Measurements from ENCODE around the gene HTRA3. TPM values are rescaled to one million over a fixed set of nuclear protein-coding genes. Genes with fewer than 3 reads are reported as not detected.
"Not testable (repeated sequence)": the region's sequence is repeated elsewhere in the genome, so short reads cannot be mapped to it uniquely, and the experiment has no call there.

HTRA3 gene
- total and polyA plus RNA-seq, 4 donors: 0.36 to 1.2 (median 1.1) TPM

GRCh38 chr4:8346838-8347605 is 77.5 kb downstream of the HTRA3 start:
- Histone ChIP-seq H3K4me1 (ENCODE audit: control insufficient read depth in 4 of 4, insufficient read depth in 4 of 4, low read length in 3 of 4) (no peaks in the 10 kb centered on the region), H3K36me3 (ENCODE audit: control insufficient read depth in 4 of 4, insufficient read depth in 3 of 4, low read depth in 1 of 4, low read length in 3 of 4) (no peaks in the 10 kb centered on the region), H3K27me3 (ENCODE audit: control insufficient read depth in 4 of 4, insufficient read depth in 4 of 4, low read length in 3 of 4) (no peaks in the 10 kb centered on the region), H3K9me3 (ENCODE audit: control insufficient read depth in 4 of 4, low read length in 3 of 4) (no peaks in the 10 kb centered on the region), H3K27ac (ENCODE audit: low read depth in 1 of 2, low read length in 2 of 2) (no peak overlapping the region), H3K9ac (ENCODE audit: low read depth in 1 of 2, low read length in 2 of 2) (no peak overlapping the region), H3K4me3 (ENCODE audit: low read depth in 1 of 3, low read length in 3 of 3) (no peak overlapping the region)
- 46% methylated on average over 16 of the region's 16 CpGs for WGBS
- no peak for DNase-seq (ENCODE audit: low spot score)
- TF ChIP-seq ATF3 (IDR thresholded peaks at IDR 0.05) (no peak), HNF4G (IDR thresholded peaks at IDR 0.05) (no peak), CTCF (IDR thresholded peaks at IDR 0.05; ENCODE audit: low read depth, low read length, missing input control) (no peak), HNF4A (conservative IDR thresholded peaks at IDR 0.05) (no peak), GABPA (IDR thresholded peaks at IDR 0.05 in 1 of 2, conservative IDR thresholded peaks at IDR 0.05 in 1 of 2) (no peak)

- Histone ChIP-seq H3K9me3 (ENCODE audit: control insufficient read depth in 4 of 4, low read length in 3 of 4) (no peaks in the 10 kb centered on the region), H3K4me1 (ENCODE audit: control insufficient read depth in 4 of 4, insufficient read depth in 4 of 4, low read length in 3 of 4) (no peaks in the 10 kb centered on the region), H3K4me3 (ENCODE audit: low read depth in 1 of 3, low read length in 3 of 3) (no peak overlapping the region), H3K27me3 (ENCODE audit: control insufficient read depth in 4 of 4, insufficient read depth in 4 of 4, low read length in 3 of 4) (no peaks in the 10 kb centered on the region), H3K36me3 (ENCODE audit: control insufficient read depth in 4 of 4, insufficient read depth in 3 of 4, low read depth in 1 of 4, low read length in 3 of 4) (no peaks in the 10 kb centered on the region), H3K9ac (ENCODE audit: low read depth in 1 of 2, low read length in 2 of 2) (no peak overlapping the region), H3K27ac (ENCODE audit: low read depth in 1 of 2, low read length in 2 of 2) (no peak overlapping the region)
- no peak for TF ChIP-seq SP1 (IDR thresholded peaks at IDR 0.05)
- no peak for TF ChIP-seq NR2F2 (IDR thresholded peaks at IDR 0.05)
- TF ChIP-seq HNF4A (conservative IDR thresholded peaks at IDR 0.05): no peak
- TF ChIP-seq RXRA (IDR thresholded peaks at IDR 0.05): no peak
- no peak for TF ChIP-seq RAD21 (IDR thresholded peaks at IDR 0.05)
- no peak for TF ChIP-seq YY1 (IDR thresholded peaks at IDR 0.05)
- 81% methylated on average over 7 of the region's 7 CpGs for WGBS
- no peak for DNase-seq (ENCODE audit: low spot score)
These were observed 78.1 kb downstream of the HTRA3 start for GRCh38 chr4:8347660-8348059.

GRCh38 chr4:8348071-8348470 is 78.5 kb downstream of the HTRA3 start:
- no peaks in the 10 kb centered on the region for H3K36me3 ChIP-seq (ENCODE audit: control insufficient read depth in 4 of 4, insufficient read depth in 3 of 4, low read depth in 1 of 4, low read length in 3 of 4)
- no peak overlapping the region for H3K4me3 ChIP-seq (ENCODE audit: low read depth in 1 of 3, low read length in 3 of 3)
- 63% methylated on average over 6 of the region's 6 CpGs for WGBS
- H3K4me1 ChIP-seq (ENCODE audit: control insufficient read depth in 4 of 4, insufficient read depth in 4 of 4, low read length in 3 of 4): no peaks in the 10 kb centered on the region
- no peak for DNase-seq (ENCODE audit: low spot score)
- no peak for TF ChIP-seq EGR1 (IDR thresholded peaks at IDR 0.05; ENCODE audit: low read depth in 2 of 2)
- no peak for TF ChIP-seq RAD21 (IDR thresholded peaks at IDR 0.05)
- no peak for TF ChIP-seq RXRA (IDR thresholded peaks at IDR 0.05)
- TF ChIP-seq HNF4A (conservative IDR thresholded peaks at IDR 0.05): no peak
- TF ChIP-seq YY1 (IDR thresholded peaks at IDR 0.05): no peak
- TF ChIP-seq TAF1 (conservative IDR thresholded peaks at IDR 0.05): no peak
- no peaks in the 10 kb centered on the region for H3K27me3 ChIP-seq (ENCODE audit: control insufficient read depth in 4 of 4, insufficient read depth in 4 of 4, low read length in 3 of 4)
- H3K9ac ChIP-seq (ENCODE audit: low read depth in 1 of 2, low read length in 2 of 2): no peak overlapping the region
- H3K9me3 ChIP-seq (ENCODE audit: control insufficient read depth in 4 of 4, low read length in 3 of 4): no peaks in the 10 kb centered on the region
- no peak overlapping the region for H3K27ac ChIP-seq (ENCODE audit: low read depth in 1 of 2, low read length in 2 of 2)

GRCh38 chr4:8349236-8349635 is 79.7 kb downstream of the HTRA3 start:
- H3K4me3 ChIP-seq (ENCODE audit: low read depth in 1 of 3, low read length in 3 of 3); H3K9me3 ChIP-seq (ENCODE audit: control insufficient read depth in 4 of 4, low read length in 3 of 4); DNase-seq (ENCODE audit: low spot score); H3K27ac ChIP-seq (ENCODE audit: low read depth in 1 of 2, low read length in 2 of 2); H3K4me1 ChIP-seq (ENCODE audit: control insufficient read depth in 4 of 4, insufficient read depth in 4 of 4, low read length in 3 of 4); H3K36me3 ChIP-seq (ENCODE audit: control insufficient read depth in 4 of 4, insufficient read depth in 3 of 4, low read depth in 1 of 4, low read length in 3 of 4); H3K27me3 ChIP-seq (ENCODE audit: control insufficient read depth in 4 of 4, insufficient read depth in 4 of 4, low read length in 3 of 4); H3K9ac ChIP-seq (ENCODE audit: low read depth in 1 of 2, low read length in 2 of 2): not testable (repeated sequence)
- 90% methylated on average over 11 of the region's 11 CpGs for WGBS

Data from liver (tissue), 9 donors.